GM23248 (cell line): ENCODE results near the gene CABYR. TPM values are rescaled to one million over a fixed set of nuclear protein-coding genes. Genes with fewer than 3 reads are reported as not detected.

ENCODE experiments used
- DNase-seq: peaks from one replicate; pipeline ENCODE4 v3.0.0-alpha.2; 2015
- H2AFZ ChIP-seq: fragments of 200-600 bp; sonication (generic); 2 replicates; pipeline ENCODE4 v1.6.1; 2016; ENCODE audit warnings: antibody characterized with exemption
- H3F3A ChIP-seq: fragments of 200-600 bp; sonication (generic); 2 replicates; pipeline ENCODE4 v1.6.1; 2016; ENCODE audit warnings: mild to moderate bottlenecking, antibody characterized with exemption, mixed run types; ENCODE audit not compliant: insufficient read depth
- H3K27ac ChIP-seq: fragments of 200-600 bp; sonication (generic); 2 replicates; pipeline ENCODE4 v1.5.1; 2016; ENCODE audit warnings: mild to moderate bottlenecking
- H3K27me3 ChIP-seq: fragments of 200-600 bp; sonication (generic); replicated peaks from 2 replicates; pipeline ENCODE4 v1.6.1; 2016; ENCODE audit warnings: mild to moderate bottlenecking; ENCODE audit not compliant: insufficient read depth
- H3K36me3 ChIP-seq: fragments of 200-600 bp; sonication (generic); 2 replicates; pipeline ENCODE4 v1.6.1; 2016; ENCODE audit warnings: low read depth, mild to moderate bottlenecking
- H3K4me1 ChIP-seq: fragments of 200-600 bp; sonication (generic); 2 replicates; pipeline ENCODE4 v1.6.1; 2016; ENCODE audit warnings: mild to moderate bottlenecking; ENCODE audit not compliant: insufficient read depth
- H3K4me2 ChIP-seq: fragments of 200-600 bp; sonication (generic); one replicate; pipeline ENCODE4 v1.6.1; 2016; ENCODE audit warnings: mild to moderate bottlenecking; ENCODE audit not compliant: unreplicated experiment
- H3K4me3 ChIP-seq: fragments of 200-600 bp; sonication (generic); 2 replicates; pipeline ENCODE4 v1.5.1; 2016; ENCODE audit warnings: mild to moderate bottlenecking
- H3K79me2 ChIP-seq: fragments of 200-600 bp; sonication (generic); 2 replicates; pipeline ENCODE4 v1.6.1; 2016; ENCODE audit warnings: mild to moderate bottlenecking; ENCODE audit not compliant: insufficient read depth
- H3K9ac ChIP-seq: fragments of 200-600 bp; sonication (generic); 2 replicates; pipeline ENCODE4 v1.6.1; 2016; ENCODE audit warnings: mild to moderate bottlenecking
- H3K9me2 ChIP-seq: fragments of 200-600 bp; sonication (generic); 2 replicates; pipeline ENCODE4 v1.6.1; 2016; ENCODE audit warnings: mixed run types, mild to moderate bottlenecking, moderate library complexity; ENCODE audit not compliant: insufficient read depth
- H3K9me3 ChIP-seq: fragments of 200-600 bp; sonication (generic); one replicate; pipeline ENCODE4 v1.6.1; 2017; ENCODE audit warnings: low read depth
- H4K20me1 ChIP-seq: fragments of 200-600 bp; sonication (generic); 2 replicates; pipeline ENCODE4 v1.6.0; 2016; ENCODE audit not compliant: insufficient read depth
- EZH2 ChIP-seq: fragments of 200-600 bp; sonication (generic); IDR thresholded peaks from 2 replicates; pipeline ENCODE4 v1.6.1; 2018; ENCODE audit warnings: antibody characterized with exemption, mild to moderate bottlenecking; ENCODE audit not compliant: insufficient read depth, poor library complexity, severe bottlenecking
- EZH2phosphoT487 ChIP-seq: fragments of 200-600 bp; sonication (generic); IDR thresholded peaks from 2 replicates; pipeline ENCODE4 v1.6.1; 2018; ENCODE audit warnings: antibody characterized with exemption, moderate library complexity, mild to moderate bottlenecking, low read depth; ENCODE audit not compliant: insufficient read depth
- WGBS, 2 experiments: methylation state at CpG; one replicate each; pipeline ENCODE4 v1.1.6; 2015 to 2017; ENCODE audit warnings: low lambda C conversion rate in 2 of 2, low coverage in 1 of 2; ENCODE audit errors: missing lambda C conversion rate in 2 of 2; 5-methylcytosine and 5-hydroxymethylcytosine counted together
- in situ Hi-C: fragments of 300-500 bp; cut with MboI; formaldehyde crosslinking; loops from 2 replicates; pipeline ENCODE4 v1.15.0; 2020
- polyA plus RNA-seq: library from polyadenylated mRNA; unstranded; fragments of >200 nt; fragmentation: Nextera tagmentation; extraction: Ambion mirVana; gene quantifications from 2 replicates; pipeline ENCODE4 v1.2.1, GENCODE V29; 2016
- total RNA-seq: library from RNA; depleted of rRNA; stranded (reverse); fragments of >200 nt; shearing (Covaris generic); gene quantifications from 2 replicates; pipeline ENCODE4 v1.2.3, GENCODE V29; 2014

The CABYR gene
- total and polyA plus RNA-seq, 2 experiments from 2014 or later = 2.9 to 3.6 TPM

DNA sequence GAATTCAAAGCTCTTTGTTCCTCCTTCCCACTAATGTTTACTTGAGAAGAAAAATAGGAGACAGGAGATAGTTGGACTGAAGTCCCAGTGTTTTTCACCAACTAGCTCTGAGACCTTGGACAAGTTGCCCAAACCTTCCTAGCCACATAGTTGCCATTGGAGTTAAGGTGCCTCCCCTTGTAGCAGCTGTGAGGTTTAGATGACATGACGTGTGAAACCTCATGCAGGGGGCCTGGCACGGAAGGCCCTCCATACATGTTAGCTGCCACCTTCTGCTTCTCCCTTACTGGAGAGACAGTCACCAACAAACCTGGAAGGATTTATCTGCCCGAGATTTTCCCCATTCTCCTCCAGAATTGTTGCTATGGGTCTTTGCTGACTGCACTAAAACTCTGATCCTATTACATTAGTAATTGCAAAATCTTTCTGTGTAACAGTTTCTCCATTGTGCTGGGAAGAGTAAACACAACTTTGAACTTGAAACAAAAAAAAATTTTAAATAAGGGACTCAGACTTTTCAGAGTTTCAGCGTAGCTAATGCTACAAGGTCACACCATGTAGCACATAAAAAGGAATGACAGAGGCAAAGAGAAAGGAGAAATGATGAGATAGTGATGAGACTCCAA lies 23.8 kb upstream of the CABYR start:
- Histone ChIP-seq H3K27me3 (no peaks in the 10 kb centered on the region), H3K36me3 (0 out of 2 replicates have a peak, but pooled peaks cover 6% of the 10 kb centered on the region), H4K20me1 (no peaks in the 10 kb centered on the region), H3K79me2 (no peaks in the 10 kb centered on the region), H3K4me2 (no peak overlapping the region), H2AFZ (no peak overlapping the region), H3K4me3 (no peak overlapping the region), H3K9me3 (no peaks in the 10 kb centered on the region), H3K4me1 (peaks cover 5% of the 10 kb centered on the region; the same call in 1 of the 2 replicates), H3K9me2 (no peaks in the 10 kb centered on the region), H3K27ac (no peak overlapping the region), H3K9ac (no peak overlapping the region), H3F3A (no peaks in the 10 kb centered on the region)
- no peak for TF ChIP-seq EZH2phosphoT487
- no peak for TF ChIP-seq EZH2
- in situ Hi-C loops = no loop called here
- WGBS, 2 experiments = 95 to 98% methylated on average over 4 of the region's 4 CpGs
- no peak for DNase-seq

DNA sequence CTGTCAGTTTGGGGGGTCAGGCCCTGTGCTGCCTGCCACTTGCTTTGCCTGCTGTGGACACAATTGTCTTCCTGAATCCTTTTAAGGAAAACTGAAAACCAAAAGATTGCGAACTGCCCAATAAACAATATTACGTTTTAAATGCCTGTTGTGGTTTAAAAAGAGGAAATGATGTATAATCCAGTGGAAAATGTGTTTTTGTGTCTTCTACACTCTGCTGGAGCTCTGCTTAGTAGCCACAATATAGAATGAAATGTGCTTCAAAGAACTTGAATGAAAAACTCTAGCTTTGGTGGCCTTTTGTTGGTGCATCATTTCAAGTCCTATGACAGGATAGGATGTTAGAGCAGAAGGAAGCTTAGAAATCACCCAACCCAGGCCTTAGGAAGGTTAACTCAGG lies 23.2 kb upstream of the CABYR start:
- Histone ChIP-seq H3K27me3 (no peaks in the 10 kb centered on the region), H2AFZ (no peak overlapping the region), H3K9ac (no peak overlapping the region), H3K36me3 (0 out of 2 replicates have a peak, but pooled peaks cover 6% of the 10 kb centered on the region), H4K20me1 (no peaks in the 10 kb centered on the region), H3F3A (no peaks in the 10 kb centered on the region), H3K9me2 (no peaks in the 10 kb centered on the region), H3K79me2 (no peaks in the 10 kb centered on the region), H3K4me2 (no peak overlapping the region), H3K27ac (no peak overlapping the region), H3K4me1 (peaks cover 5% of the 10 kb centered on the region; the same call in 1 of the 2 replicates), H3K4me3 (no peak overlapping the region), H3K9me3 (no peaks in the 10 kb centered on the region)
- DNase-seq = no peak
- in situ Hi-C loops = no loop called here
- 67 to 76% methylated on average over 2 of the region's 2 CpGs for WGBS, 2 experiments
- no peak for TF ChIP-seq EZH2
- TF ChIP-seq EZH2phosphoT487 = no peak

DNA sequence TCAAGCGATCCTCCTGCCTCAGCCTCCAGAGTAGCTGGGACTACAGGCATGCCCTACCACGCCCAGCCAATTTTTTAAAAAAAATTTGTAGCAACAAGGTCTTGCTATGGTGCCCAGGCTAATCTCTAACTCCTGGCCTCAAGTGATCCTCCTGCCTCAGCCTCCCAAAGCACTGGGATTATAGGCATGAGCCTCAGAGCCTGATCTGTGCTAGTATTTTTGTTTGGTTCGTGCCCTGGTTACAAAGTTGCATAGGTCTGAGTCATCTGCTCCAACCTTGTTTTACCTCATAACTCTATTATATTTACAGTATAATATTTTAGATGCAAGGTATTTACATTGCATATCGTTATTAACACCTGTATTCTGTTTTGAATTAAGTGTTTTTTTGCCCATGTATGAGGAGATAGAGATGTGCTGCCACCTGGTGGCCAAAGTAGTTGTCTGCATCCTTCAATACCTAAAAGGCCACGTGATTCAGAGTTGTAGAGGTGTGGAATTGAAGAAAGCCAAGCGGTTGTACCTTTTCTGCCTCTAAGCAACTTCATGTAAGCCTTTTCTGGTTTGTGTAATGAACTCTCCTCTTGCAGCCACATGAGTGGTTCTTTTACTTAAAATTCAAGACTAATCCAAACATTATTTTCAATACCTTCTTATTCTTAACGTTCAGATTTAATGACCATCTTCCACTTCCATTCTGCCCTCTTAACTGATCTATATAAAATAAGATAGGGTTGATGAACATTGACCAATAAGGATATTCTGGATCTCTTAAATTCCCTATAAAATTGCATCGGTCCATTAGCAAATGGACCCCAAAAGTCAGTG lies 19.9 kb upstream of the CABYR start:
- no peaks in the 10 kb centered on the region for H4K20me1 ChIP-seq
- H3K4me3 ChIP-seq = no peak overlapping the region
- no peaks in the 10 kb centered on the region for H3F3A ChIP-seq
- peak; percentile 79 for DNase-seq
- H3K9me2 ChIP-seq = no peaks in the 10 kb centered on the region
- no peak overlapping the region for H3K27ac ChIP-seq
- 60 to 64% methylated on average over 8 of the region's 8 CpGs for WGBS, 2 experiments
- H3K4me1 ChIP-seq = no peaks in the 10 kb centered on the region
- H2AFZ ChIP-seq = no peak overlapping the region
- H3K9ac ChIP-seq = no peak overlapping the region
- no peaks in the 10 kb centered on the region for H3K79me2 ChIP-seq
- H3K27me3 ChIP-seq = no peaks in the 10 kb centered on the region
- 0 out of 2 replicates have a peak, but pooled peaks cover 6% of the 10 kb centered on the region for H3K36me3 ChIP-seq
- TF ChIP-seq EZH2 (no peak), EZH2phosphoT487 (no peak)
- in situ Hi-C loops = no loop called here
- no peaks in the 10 kb centered on the region for H3K9me3 ChIP-seq
- no peak overlapping the region for H3K4me2 ChIP-seq

DNA sequence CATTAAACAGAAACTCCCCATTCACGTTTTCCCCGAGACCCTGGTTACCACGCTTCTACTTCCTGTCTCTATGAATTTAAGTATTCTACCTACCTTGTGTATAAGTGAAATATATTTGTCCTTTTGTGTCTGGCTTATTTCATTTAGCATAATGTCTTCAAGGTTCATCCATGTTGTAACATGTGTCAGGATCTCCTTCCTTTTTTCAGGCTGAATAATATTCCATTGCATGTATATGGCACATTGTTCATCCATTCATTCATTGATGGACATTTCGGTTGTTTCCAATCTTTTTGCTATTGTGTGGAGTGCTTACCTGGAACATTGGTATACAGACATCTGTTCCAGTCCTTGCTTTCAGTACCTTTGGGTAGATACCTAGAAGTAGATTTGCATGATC lies 18.2 kb upstream of the CABYR start:
- H3K79me2 ChIP-seq = no peaks in the 10 kb centered on the region
- no peaks in the 10 kb centered on the region for H3F3A ChIP-seq
- H3K9me3 ChIP-seq = no peaks in the 10 kb centered on the region
- H3K9me2 ChIP-seq = no peaks in the 10 kb centered on the region
- no peak overlapping the region for H3K27ac ChIP-seq
- TF ChIP-seq EZH2 (no peak), EZH2phosphoT487 (no peak)
- H3K4me1 ChIP-seq = no peaks in the 10 kb centered on the region
- no peaks in the 10 kb centered on the region for H3K36me3 ChIP-seq
- H3K27me3 ChIP-seq = no peaks in the 10 kb centered on the region
- WGBS, 2 experiments = 88 to 90% methylated on average over 4 of the region's 4 CpGs
- no peak overlapping the region for H3K4me2 ChIP-seq
- no peak overlapping the region for H2AFZ ChIP-seq
- no peak overlapping the region for H3K4me3 ChIP-seq
- in situ Hi-C loops = no loop called here
- no peaks in the 10 kb centered on the region for H4K20me1 ChIP-seq
- no peak overlapping the region for H3K9ac ChIP-seq
- DNase-seq = no peak
